Urothelium cell line (cell line): ENCODE results near the gene G3BP1.
"Not testable (repeated sequence)": the region's sequence is repeated elsewhere in the genome, so short reads cannot be mapped to it uniquely, and the experiment has no call there.

Source experiments
- DNase-seq: peaks from one replicate; pipeline ENCODE4 v3.0.0; 2011; ENCODE audit warnings: low spot score, mixed read lengths
- FAIRE-seq: peaks from 2 replicates; lab custom pipeline; 2011; peaks lifted over from hg19 to GRCh38; lab: Jason Lieb, UNC

The G3BP1 gene

DNA sequence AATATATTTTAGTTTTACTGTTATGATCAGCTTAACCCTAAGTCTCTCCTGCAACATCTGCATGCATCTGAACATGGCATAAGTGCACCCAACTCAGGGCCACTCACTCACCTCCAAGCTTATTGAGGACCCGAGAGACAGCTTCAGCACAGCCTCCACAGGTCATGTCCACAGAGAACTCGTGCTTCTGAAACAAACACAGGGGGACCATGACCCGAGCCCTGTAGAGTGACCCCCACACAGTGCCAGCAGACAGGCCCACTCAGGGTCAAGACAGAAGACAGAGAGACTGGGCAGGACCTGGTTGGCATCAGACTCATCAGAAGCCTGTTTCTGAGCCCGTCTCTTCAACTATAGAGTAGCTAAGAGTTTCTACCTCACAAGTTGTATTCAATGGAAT lies 20.2 kb upstream of the G3BP1 start:
- no peak for FAIRE-seq

DNA sequence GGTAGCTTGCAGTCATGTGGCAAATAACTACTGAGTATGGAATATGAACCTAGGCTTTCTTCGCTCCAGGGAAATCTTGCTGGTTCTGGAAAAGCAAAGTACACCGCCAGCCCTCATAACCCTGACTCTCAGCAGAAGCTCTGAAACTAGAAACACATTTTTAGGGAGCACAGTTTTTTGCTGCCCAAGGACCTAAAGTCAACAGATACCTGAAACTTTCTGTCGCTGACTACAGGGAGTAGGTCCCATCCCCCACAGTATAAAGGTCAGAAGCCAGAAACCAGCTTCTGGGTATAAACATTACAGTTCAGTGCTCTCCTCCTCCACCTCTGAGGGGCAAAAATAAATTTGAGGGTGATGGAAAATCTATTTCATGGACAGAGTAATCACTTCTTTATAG lies 16.4 kb upstream of the G3BP1 start:
- FAIRE-seq: no peak
- no peak for DNase-seq

More for the DNA sequence above, 20.2 kb upstream of the G3BP1 start:
- DNase-seq: no peak

DNA sequence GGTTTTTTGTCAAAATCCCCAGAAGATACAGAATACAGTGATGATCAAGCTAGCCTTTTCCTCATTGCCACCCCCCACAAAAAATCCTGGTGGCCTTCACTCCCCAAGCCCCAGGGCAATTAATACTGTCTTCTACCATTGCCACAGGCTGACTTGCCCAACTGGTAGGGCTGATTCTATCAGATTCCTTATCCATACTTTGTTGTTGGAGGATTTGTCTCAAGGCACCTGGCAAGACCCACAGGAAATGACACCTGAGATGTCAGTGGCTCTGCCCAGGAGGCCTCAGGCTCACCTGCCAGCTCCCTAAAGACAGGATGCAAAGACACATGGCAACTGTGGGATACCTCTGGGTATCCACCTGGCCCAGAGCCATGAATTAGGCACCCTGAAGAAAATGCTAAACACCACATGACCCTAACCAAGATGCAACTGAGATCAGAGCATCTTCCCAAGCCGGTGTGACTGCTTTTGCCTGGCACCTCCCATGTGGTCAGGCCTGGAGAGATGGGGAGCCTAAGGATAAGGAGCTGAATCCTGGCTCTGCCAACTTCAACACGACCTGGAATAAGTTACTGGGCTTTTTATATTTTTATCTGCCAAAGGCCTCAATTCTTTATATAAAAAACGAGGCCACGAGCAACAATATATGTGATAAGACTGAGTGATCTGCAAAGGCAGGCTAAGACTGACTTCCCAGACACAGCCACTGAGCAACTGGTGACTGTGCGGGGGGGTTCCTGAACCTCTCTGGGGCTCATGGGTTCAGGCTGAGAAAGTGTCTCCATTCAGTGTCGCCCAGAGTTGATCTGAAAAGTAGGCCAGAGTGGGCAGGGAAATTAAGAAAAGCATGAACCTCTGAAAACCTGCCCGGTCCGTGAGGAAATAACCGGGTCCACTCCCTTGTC lies 14.3 kb upstream of the G3BP1 start:
- FAIRE-seq: no peak

DNA sequence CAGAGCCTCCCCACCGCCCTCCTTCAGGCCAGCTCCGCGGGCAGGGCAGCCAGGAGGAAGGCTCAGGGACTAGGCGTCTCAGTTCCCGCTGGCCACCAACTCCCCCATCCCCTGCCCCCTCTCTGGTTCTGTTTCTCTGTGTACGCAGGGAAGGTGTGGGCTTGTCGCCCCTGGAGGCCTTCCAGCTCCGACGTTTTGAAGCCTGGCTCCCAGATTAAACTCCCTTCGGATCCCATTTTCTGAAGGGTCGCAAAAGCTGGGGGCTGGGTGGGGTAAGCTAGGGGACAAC lies 13.7 kb upstream of the G3BP1 start:
- FAIRE-seq: no peak
- DNase-seq: no peak

More for the DNA sequence above, 14.3 kb upstream of the G3BP1 start:
- no peak for DNase-seq

DNA sequence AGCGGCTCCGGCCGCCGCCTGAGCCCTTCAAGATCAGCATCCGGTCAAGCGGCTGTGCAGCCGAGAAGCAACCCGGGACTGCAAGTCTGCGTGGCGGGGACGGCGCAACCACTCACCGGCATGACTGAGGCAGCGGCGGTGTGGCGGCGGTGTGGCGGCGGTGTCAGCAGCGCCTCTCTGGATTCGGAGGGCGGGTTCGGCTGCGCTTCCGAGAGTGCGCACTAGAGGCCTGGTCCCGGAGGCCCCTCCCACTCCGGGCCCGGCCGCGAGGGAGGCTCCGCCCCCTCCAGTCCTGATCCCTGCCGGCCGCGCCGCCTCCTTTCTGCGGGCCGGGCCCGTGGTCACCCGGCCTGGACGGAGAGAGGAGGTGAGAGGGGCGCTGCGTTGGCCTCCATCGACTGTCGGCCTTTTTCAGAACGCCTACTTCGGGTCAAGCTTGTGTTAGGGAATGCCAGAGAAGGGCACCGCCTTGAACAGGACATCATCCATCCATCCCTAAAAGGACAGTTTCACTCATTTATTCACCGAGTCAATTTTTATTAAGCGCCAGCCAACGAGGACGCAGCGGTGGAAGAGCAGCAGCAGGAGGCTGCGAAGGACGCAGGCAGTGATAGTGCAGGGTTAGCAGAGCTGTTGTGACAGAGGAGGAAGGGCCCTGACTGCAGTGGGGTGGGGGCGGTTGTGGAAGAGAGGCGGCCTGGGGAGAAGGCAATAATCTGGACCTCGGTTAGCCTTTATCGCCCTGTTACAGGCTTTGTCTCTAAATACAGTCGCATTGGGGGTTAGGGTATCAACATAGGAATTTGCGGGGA lies 13.1 kb upstream of the G3BP1 start, which contains the start of gene ATOX1:
TSS of gene ATOX1 (minus strand) at position 202 of the 812 bp plus-strand sequence. CDS start at position 122, 80 bp downstream.
- DNase-seq: peak; percentile 99
- peak; percentile 88 for FAIRE-seq

DNA sequence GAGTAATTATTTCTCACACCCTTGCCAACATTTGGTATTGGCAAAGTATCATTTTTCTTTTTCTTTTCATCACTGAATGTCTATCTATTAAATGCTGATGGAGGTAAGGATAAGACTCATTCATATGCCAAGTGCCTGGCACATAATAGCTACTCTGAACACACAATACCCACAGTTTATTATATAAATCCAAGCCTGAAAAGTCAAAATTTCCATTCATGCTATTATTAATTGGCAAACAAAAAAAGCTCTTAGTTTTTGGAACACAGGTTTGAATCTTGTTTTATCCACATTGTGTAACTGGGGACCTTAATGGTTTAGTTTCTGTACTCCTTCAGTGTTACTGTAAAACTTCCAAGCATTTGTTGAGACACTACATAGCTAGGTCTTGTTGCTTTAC lies 7.0 kb upstream of the G3BP1 start:
- DNase-seq (no peak), FAIRE-seq (no peak)

DNA sequence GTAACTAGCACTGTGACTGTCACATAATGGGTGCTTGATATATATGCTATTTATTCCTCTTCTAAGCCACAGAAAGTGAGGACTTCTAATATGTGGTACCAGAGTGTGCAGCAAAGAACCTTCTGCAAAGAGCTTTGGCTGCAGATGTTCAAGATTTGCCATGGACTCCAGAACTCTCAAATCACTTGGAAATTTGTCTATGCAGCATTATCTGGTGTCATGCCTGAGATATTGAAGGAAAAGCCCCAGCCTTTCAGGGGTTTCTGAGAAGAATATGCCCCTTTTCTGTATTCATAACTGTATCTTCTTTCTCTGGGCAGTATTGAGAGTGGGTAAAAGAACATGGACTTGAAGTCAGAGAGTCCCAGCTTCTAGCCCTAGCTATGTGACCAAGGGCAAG lies 4.8 kb upstream of the G3BP1 start:
- FAIRE-seq: no peak
- no peak for DNase-seq

DNA sequence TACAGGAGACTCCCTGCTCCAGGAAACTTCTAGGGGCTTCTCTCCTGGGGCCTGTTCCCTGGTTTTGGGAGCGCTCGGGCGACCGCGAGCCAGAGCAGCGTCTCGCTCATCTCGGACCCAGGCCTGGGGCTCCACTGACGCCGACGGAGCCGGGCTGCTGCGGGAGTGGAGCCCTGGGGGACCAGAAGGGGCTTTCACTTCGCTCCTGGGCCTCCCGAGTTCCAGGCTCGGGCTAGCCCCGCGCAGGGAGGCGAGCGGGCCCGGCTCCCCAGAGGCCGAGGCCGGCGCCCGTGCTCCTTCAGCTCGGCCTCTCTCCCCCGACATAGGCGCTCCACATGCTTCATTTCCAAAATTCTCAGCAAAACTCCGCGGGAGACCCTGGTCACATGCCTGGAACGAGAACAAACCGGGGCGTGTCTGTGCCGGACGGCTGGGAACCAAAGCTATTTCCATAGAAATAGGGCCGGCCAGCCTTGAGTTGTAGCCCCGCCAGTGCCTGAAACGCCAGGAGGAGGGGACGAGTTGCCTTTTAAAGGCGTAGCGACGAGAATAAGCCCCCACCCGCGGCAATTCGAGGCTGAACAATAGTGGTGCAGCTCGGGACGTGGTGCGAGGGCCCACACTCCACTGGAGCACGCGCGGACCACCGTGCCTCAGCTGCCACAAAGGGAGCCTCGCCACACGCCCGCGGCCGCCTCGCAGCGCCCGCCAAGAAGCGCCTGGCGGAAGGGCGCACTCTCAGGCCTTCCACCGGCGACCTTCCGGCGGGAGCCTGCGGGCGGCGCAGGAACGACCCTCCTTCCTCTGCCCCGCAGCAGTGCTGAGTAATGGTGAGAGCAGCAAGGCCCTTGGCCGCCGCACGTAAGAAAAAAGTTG lies 1.1 kb upstream of the G3BP1 start:
- peak; percentile 59 for DNase-seq
- no peak for FAIRE-seq

DNA sequence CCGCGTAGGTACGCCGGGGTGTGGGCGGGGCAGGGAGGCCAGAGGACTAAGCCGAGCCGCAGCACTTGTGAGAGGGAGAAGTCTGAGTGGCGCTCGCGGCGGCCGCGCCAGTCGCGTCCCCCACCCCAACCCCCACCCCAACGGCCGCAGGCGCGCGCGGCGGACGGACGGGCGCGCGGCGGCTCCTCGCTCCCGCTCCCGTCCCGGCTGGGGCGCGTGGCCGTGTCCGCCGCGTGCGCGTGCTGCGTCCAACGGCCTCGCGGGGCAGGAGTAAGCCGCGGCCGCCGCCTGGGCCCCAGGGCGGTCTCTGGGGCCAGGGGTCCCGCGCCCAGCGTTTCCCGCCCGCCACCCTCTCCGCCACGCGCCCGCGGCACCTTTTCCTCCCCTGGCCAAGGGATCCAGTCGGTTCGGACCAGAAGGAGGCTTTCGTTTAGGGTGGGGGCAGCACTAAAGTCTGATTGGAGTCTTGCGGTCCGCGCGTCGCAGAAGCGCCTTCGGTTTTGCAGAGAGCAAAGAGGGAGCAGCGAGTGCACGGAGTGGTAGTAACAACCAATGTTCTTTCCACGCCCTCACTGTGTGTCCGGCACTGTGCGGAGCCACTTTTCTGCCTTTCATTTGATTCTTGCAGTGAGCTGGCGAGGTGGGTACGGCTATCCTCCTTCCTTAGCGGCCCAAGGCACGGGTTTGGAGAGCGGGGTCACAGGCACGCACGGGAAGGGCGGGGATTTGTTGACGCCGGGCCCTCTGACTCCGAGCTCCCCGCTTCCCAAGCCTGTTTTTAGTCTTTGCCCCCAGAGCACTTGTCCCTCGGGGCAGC lies 483 bp downstream of the G3BP1 start:
- DNase-seq: peak; percentile 76

DNA sequence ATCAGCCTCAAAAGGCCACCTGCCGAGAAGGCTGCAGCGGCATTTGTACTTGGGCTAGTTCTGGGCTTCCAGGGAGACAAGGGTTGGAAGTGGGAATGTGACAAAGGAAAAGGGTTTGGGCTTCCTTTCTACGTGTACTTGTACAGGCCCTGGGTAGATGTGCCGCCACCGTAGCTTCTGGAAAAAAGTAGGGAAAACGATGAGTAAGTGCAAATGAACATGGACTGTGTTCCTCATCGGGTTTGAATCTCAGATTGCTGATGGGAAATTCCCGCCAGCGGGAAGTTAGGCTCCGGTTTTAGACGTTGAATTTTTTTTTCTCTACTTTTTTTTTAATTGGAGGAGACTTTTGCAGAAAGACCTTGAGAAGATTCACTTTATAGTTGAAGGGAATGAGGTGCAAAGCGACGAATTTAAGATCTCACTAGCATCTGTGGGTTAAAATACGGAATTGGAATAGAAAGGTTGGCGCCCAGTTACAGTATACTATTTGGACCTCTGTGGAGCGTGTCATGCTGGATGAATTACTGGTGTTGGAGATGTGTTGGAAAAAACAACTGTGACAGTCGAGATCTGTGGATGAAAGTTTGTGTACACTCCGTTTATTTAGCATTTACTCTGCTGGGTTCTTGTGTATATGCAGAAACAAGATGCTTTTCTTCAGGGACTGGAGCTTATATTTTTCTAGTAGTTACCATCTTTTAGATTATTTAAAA lies 1.2 kb downstream of the G3BP1 start:
- no peak for FAIRE-seq
- DNase-seq: peak; percentile 9

More for the DNA sequence above, 483 bp downstream of the G3BP1 start:
- FAIRE-seq: no peak

DNA sequence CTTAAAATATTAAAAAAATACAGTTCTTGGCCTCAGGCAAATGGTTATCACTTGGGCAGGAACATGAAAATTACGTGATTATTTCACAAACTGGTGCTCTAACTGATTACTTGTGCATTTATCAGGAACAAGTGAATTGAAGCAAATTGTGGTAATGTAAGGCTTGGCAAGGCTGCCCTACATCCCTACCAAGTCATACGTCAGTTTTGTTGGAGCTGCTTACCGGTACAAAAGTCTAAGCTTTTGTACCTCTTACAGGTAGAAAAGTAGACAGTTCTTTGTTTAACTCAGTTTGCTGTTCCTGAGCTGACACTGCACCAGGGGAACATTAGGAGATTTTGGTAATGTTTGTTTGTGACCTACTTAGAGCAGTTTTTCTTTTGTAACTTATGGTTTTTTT lies 2.2 kb downstream of the G3BP1 start:
- FAIRE-seq (no peak), DNase-seq (no peak)

DNA sequence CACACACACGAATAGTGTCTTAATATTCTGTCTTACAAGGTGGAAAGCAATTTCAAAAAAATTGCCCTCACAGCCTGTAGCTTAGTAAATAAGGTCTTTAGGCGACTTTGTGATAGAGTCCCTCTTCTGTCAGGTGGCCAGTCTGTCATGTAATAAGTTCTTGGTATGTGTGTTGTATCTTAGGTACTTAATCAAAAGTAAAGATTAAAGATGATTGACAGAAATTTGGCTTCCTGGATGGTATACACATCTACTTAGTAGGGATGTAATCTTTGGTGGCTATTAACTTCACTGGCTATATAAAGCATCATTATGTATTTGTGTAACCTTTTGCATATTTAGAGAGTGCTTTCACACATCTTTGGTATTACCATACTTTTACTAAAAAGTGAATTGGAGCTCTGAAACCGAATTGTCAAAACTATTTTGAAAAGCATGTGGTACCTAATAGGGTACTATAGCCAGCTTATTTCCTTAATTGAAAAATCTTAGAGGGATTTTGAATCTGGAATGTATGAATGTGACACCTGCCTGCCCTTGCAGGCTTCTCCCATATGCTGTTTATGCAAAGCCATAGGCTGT lies 3.4 kb downstream of the G3BP1 start:
- no peak for DNase-seq

DNA sequence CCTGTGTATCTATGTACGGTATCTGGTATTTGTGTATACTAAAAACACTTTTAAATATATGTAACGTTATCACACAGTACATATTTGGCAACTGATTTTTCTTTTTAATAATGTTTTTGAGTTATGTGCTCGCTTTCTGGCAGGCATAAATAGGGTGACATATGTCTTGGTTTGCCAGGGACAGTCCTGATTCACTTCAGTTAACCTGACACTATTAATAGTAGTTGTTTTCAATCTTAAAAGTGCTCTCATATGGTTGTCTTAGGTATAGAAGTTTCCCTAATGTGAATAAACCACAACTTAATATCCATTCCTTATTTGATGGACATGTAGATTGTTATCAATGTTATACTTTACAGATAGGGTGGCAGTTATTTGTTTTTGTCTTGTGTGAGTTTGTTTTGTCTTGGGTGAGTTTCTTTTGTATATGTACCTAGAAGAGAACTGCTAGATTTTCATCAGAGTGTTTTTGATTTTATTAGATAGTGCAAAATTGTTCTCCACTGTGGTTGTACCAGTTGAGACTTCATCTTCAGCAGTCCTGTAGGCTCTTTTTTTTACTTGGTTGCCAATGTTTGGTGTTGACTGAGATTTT lies 7.9 kb downstream of the G3BP1 start:
- FAIRE-seq (no peak), DNase-seq (no peak)

More for the DNA sequence above, 3.4 kb downstream of the G3BP1 start:
- FAIRE-seq: no peak

DNA sequence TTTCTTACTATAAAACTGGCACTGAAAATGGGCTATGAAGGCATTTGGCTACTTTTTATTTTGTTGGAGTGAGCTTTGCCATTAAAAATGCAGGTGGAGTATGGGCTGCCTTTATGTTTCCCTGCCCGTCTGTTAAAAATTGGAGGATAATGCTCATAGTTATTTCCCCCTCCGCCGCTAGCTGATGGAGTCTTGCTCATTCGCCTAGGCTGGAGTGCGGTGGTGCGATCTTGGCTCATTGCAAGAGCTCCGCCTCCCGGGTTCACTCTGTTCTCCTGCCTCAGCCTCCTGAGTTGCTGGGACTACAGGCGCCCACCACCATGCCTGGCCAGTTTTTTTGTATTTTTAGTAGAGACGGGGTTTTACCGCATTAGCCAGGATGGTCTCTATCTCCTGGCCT lies 8.6 kb downstream of the G3BP1 start:
- no peak for FAIRE-seq
- DNase-seq: no peak

DNA sequence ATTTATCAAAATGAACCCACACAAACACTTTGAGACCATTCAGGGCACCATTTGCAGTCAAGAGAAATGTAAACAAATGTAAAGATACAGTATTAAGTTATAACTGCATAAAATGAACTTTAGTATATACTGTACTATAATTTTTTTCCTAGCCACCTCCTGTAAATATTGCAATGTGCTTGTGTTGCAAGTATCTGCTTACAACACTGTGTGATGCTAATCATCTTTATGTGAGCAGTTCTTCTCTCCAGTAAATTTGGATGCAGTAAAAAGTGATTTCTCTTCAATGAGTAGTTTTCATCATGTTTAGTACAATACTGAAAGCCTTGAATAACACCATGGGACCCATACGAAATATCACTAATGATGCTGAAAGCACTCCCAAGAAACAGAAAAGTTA lies 9.4 kb downstream of the G3BP1 start:
- FAIRE-seq: no peak
- DNase-seq: no peak

DNA sequence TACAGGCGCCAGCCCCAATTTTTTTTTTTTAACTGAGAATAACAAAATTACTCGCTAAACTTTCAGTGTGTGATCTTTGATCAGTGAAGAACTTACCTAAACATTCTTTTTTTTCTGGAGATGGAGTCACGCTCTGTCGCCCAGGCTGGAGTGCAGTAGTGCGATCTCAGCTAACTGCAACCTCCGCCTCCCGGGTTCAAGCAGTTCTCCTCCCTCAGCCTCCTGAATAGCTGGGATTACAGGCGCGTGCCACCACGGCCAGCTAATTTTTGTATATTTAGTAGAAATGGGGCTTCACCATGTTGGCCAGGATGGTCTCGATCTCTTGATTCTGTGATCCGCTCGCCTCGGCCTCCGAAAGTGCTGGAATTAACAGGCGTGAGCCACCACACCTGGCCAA lies 11.9 kb downstream of the G3BP1 start:
- FAIRE-seq, DNase-seq: not testable (repeated sequence)

DNA sequence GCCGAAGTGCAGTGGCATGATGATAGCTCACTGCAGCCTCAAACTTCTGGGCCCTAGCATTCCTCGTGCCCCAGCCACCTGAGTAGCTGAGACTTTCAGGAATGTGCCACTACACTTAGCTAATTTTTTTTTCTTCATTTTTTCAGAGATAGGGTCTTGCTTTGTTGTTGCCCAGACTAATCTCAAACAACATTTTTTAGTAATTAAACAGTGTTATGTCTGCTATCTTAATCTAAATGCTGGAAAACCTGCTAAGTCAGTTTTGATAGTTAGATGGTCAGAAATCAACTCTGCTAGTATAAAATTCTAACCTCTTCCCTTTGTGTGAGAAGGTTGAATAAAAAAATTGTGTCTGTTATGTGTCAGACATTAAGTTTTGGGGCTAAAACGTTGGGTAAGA lies 12.4 kb downstream of the G3BP1 start:
- FAIRE-seq: no peak
- DNase-seq: no peak

DNA sequence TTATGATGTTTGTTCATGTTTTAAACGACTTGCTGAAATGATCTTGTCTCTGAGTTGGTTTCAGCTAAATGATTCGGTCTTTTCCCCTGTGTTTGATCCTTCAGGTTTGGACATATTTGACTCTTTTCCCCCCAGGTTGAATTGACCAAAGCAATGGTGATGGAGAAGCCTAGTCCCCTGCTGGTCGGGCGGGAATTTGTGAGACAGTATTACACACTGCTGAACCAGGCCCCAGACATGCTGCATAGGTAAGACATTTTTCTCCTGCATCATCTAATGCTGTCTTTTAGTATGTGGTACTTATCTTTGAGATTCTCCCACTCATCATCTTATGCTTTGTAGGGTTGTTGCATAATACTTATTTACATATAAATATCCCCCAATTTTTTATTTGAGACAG lies 14.7 kb downstream of the G3BP1 start:
- FAIRE-seq: no peak
- DNase-seq: no peak

DNA sequence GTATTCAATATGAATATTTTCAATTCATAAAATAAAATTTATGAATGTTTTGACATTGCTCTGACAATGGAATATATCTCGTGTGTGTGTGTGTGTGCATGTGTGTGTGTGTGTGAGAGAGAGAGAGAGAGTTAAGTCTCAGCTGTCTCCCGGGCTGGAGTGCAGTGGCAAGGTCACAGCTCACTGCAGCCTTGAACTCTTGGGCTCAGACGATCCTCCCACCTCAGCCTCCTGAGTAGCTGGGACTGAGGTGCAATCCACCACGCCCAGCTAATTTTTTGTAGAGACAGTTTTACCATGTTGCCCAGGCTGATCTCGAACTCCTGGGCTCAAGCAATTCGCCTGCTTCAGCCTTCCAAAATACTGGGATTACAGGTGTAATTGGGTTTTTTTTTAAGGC lies 16.1 kb downstream of the G3BP1 start:
- FAIRE-seq: no peak

More for the DNA sequence above, 16.1 kb downstream of the G3BP1 start:
- DNase-seq: no peak
